ENCODE data around the gene PRH2. TPM values are rescaled to one million over a fixed set of nuclear protein-coding genes. Genes with fewer than 3 reads are reported as not detected.

PRH2 gene
- total and polyA plus RNA-seq, 7 donors, result not detected

DNA sequence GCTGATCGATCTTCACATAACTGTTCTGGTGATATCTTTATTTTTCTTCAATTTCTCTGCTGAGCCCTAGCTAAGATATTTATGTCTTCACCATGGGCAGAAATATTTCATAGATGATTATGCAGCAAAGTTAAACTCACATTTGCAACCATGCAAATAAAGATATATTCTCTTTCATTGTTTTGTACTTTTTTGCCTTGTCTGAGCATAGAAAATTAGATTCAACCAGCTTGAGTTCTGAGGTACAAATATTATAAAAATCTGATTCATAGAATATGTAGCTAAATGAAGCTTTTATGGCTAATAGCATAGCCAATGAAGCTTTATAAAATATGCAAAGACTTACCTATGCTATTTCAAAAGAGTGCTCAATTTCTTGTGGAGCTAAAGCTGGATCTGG, 19.6 kb upstream of the PRH2 start, which contains the start of gene TAS2R13:
Gene TAS2R13, minus strand, starts transcription at position 101 of the 400 bp plus-strand sequence. CDS start 264 bp downstream, outside the sequence.
- ATAC-seq (no peak), DNase-seq (no peak)
- WGBS, 3 donors, result 91 to 100% (median 97%) methylated on average over 1 of the region's 1 CpG
- TF ChIP-seq CTCF (IDR thresholded peaks at IDR 0.05), result no peak
- no peaks in the 10 kb centered on the region for H3K27me3 ChIP-seq (ENCODE audit: insufficient read depth in 3 of 3, low read length in 2 of 3)
- H3K9me3 ChIP-seq, result peaks cover 11% of the 10 kb centered on the region
- H3K36me3 ChIP-seq (ENCODE audit: insufficient read depth in 1 of 2, low read depth in 1 of 2), result no peaks in the 10 kb centered on the region
- intact Hi-C loops (cut with DNase I), result no loop called here
- H3K4me3 ChIP-seq, result no peak within 1 kb of the TSS
- H3K4me1 ChIP-seq, result no peaks in the 10 kb centered on the region
- H3K27ac ChIP-seq, result no peak within 1 kb of the TSS

- H3K27me3 ChIP-seq (ENCODE audit: insufficient read depth in 3 of 3, low read length in 2 of 3), result no peaks in the 10 kb centered on the region
- 84 to 94% (median 90%) methylated on average over 8 of the region's 8 CpGs for WGBS, 3 donors
- no peak overlapping the region for H3K27ac ChIP-seq
- no peaks in the 10 kb centered on the region for H3K4me1 ChIP-seq
- DNase-seq, result no peak
- intact Hi-C loops (cut with DNase I), result no loop called here
- H3K36me3 ChIP-seq (ENCODE audit: insufficient read depth in 1 of 2, low read depth in 1 of 2), result no peaks in the 10 kb centered on the region
- peaks cover 2% of the 10 kb centered on the region for H3K9me3 ChIP-seq
- no peak for TF ChIP-seq CTCF (IDR thresholded peaks at IDR 0.05)
- H3K4me3 ChIP-seq, result no peak overlapping the region
- no peak for ATAC-seq
Observed at GRCh38 chr12:10910380-10910779, 18.7 kb upstream of the PRH2 start.

- 85 to 95% (median 92%) methylated on average over 1 of the region's 1 CpG for WGBS, 3 donors
Observed at GRCh38 chr12:10919809-10920208, 9.2 kb upstream of the PRH2 start.

DNA sequence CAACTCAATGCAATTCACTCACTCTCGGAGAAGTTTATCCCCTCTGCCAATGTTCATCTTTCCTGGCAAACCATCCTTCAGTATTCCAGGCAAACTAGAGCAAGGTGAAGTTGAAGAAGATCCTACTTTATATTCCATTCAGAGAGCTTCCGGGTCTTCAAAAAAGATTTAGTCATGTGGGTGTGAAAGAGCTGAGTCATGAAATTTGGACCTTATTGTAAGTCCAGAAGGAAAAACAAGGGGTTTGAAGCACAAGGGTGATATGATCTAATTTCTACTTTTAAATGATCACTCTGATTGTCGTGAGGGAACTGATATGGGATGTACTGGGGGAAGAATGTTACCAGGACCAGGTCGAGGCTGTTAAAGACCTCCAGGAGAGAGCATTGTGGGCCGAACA, 2.8 kb upstream of the PRH2 start:
- intact Hi-C loops (cut with DNase I), result no loop called here
- Histone ChIP-seq H3K9me3 (no peaks in the 10 kb centered on the region), H3K4me3 (no peak overlapping the region), H3K4me1 (no peaks in the 10 kb centered on the region), H3K27ac (no peak overlapping the region), H3K27me3 (ENCODE audit: insufficient read depth in 3 of 3, low read length in 2 of 3) (no peaks in the 10 kb centered on the region), H3K36me3 (ENCODE audit: insufficient read depth in 1 of 2, low read depth in 1 of 2) (no peaks in the 10 kb centered on the region)
- ATAC-seq (no peak), DNase-seq (no peak)
- 86 to 95% (median 88%) methylated on average over 5 of the region's 5 CpGs for WGBS, 3 donors
- TF ChIP-seq CTCF (IDR thresholded peaks at IDR 0.05), result no peak

More at GRCh38 chr12:10919809-10920208, 9.2 kb upstream of the PRH2 start:
- Histone ChIP-seq H3K4me3 (no peak overlapping the region), H3K27ac (no peak overlapping the region), H3K4me1 (no peaks in the 10 kb centered on the region), H3K27me3 (ENCODE audit: insufficient read depth in 3 of 3, low read length in 2 of 3) (no peaks in the 10 kb centered on the region), H3K9me3 (no peaks in the 10 kb centered on the region), H3K36me3 (ENCODE audit: insufficient read depth in 1 of 2, low read depth in 1 of 2) (no peaks in the 10 kb centered on the region)
- intact Hi-C loops (cut with DNase I), result no loop called here
- DNase-seq, result no peak
- ATAC-seq, result no peak
- TF ChIP-seq CTCF (IDR thresholded peaks at IDR 0.05), result no peak

DNA sequence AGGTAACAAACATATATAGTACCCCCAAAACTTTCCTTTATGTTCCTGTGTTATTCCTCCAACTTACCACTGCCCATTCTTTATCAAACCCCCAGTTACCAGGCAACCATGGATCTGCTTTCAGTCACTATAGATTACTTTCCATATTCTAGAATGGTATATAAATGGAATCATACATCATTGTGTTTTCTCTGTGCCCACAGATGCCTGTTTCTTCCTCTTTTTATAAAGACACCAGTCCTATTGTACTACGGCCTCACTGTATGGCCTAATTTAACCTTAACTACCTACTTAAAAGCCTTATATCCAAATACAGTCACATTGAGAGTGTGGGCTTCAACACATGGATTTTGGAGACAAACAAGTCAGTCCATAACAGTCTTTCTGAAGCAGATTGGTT, 7.5 kb downstream of the PRH2 start:
- no peaks in the 10 kb centered on the region for H3K27me3 ChIP-seq (ENCODE audit: insufficient read depth in 3 of 3, low read length in 2 of 3)
- ATAC-seq (no peak), DNase-seq (no peak)
- no peak overlapping the region for H3K4me3 ChIP-seq
- H3K4me1 ChIP-seq, result no peaks in the 10 kb centered on the region
- no peaks in the 10 kb centered on the region for H3K36me3 ChIP-seq (ENCODE audit: insufficient read depth in 1 of 2, low read depth in 1 of 2)
- H3K27ac ChIP-seq, result no peak overlapping the region
- H3K9me3 ChIP-seq, result no peaks in the 10 kb centered on the region
- TF ChIP-seq CTCF (IDR thresholded peaks at IDR 0.05), result no peak
- intact Hi-C loops (cut with DNase I), result no loop called here
- 90 to 100% (median 97%) methylated on average over 1 of the region's 1 CpG for WGBS, 3 donors

Data from psoas muscle (tissue), 8 donors.